ENCODE data around the gene ABCB10. TPM values are rescaled to one million over a fixed set of nuclear protein-coding genes. Genes with fewer than 3 reads are reported as not detected.

The ABCB10 gene
- total and polyA plus RNA-seq, 4 donors: 6.2 to 190 (median 11.5) TPM

DNA sequence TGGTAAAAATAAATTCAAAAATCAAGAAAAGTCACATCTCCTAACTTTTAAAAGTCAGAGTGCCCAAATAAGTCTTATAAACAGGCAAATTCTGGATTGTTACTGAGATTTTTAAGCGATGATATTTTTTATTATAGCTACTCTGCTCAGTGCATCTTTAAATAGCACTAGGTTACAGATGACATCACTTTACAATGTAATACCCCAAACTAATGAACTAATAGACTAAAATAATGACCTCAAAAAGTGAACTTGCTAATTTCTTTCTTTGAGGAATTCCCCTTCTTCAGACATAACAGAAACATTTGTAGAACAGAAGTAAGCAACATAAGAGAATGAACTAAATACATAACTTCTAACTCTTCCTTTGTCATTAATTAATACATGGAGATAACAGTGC, 91.6 kb downstream of the ABCB10 start:
- peaks cover 16 to 72% (median 43%) of the 10 kb centered on the region in 4 donors for H3K36me3 ChIP-seq (ENCODE audit: control insufficient read depth in 4 of 4, insufficient read depth in 3 of 4, low read depth in 1 of 4, low read length in 3 of 4)

More for the DNA sequence above, 91.6 kb downstream of the ABCB10 start:
- WGBS: 96% methylated on average over 1 of the region's 1 CpG
- no peaks in the 10 kb centered on the region for H3K9me3 ChIP-seq (ENCODE audit: control insufficient read depth in 4 of 4, low read length in 3 of 4)
- DNase-seq (ENCODE audit: low spot score): no peak
- no peak overlapping the region for H3K9ac ChIP-seq (ENCODE audit: low read depth in 1 of 2, low read length in 2 of 2)
- H3K4me3 ChIP-seq (ENCODE audit: low read depth in 1 of 3, low read length in 3 of 3): no peak overlapping the region
- TF ChIP-seq ATF3 (IDR thresholded peaks at IDR 0.05): no peak
- no peak for TF ChIP-seq GABPA (IDR thresholded peaks at IDR 0.05 in 1 of 2, conservative IDR thresholded peaks at IDR 0.05 in 1 of 2)
- TF ChIP-seq FOXA1 (IDR thresholded peaks at IDR 0.05): no peak
- H3K4me1 ChIP-seq (ENCODE audit: control insufficient read depth in 4 of 4, insufficient read depth in 4 of 4, low read length in 3 of 4): no peaks in the 10 kb centered on the region
- H3K27ac ChIP-seq (ENCODE audit: low read depth in 1 of 2, low read length in 2 of 2): no peak overlapping the region
- H3K27me3 ChIP-seq (ENCODE audit: control insufficient read depth in 4 of 4, insufficient read depth in 4 of 4, low read length in 3 of 4): no peaks in the 10 kb centered on the region

Small RNAs within 50 kb of the gene (small RNA-seq; reads per million reads assigned to genes)
- gene HMGN2P19 (not detected), gene RNA5SP78 (not detected), gene RNU4-21P (not detected)

Other genes with a start within 250 kb of the ABCB10 start
- 1 to 10 TPM; 1.6 to 4.6 TPM for gene CCSAP, start 215.7 kb downstream of the ABCB10 start, total RNA-seq
- gene CCSAP, start 215.7 kb downstream of the ABCB10 start, polyA plus RNA-seq: 1 to 10 TPM in 1 of 2 donors, under 1 TPM in 1; 0.77 to 1.8 TPM
- under 1 TPM; 0.08 to 0.33 TPM for gene ACTA1, start 124.6 kb downstream of the ABCB10 start, total RNA-seq
- under 1 TPM in 1 of 2 donors, not detected in 1; 0.06 TPM for gene ACTA1, start 124.6 kb downstream of the ABCB10 start, polyA plus RNA-seq
- 10 to 100 TPM; 13.8 to 22.7 TPM for gene NUP133, start 50.4 kb downstream of the ABCB10 start, total RNA-seq
- 1 to 10 TPM; 5.7 to 7.0 TPM for gene NUP133, start 50.4 kb downstream of the ABCB10 start, polyA plus RNA-seq
- gene TAF5L, start 67.4 kb upstream of the ABCB10 start, total RNA-seq: 10 to 100 TPM; 12.0 to 16.2 TPM
- 1 to 10 TPM; 1.8 to 8.9 TPM for gene TAF5L, start 67.4 kb upstream of the ABCB10 start, polyA plus RNA-seq
- 10 to 100 TPM in 1 of 2 donors, 1 to 10 TPM in 1; 9.9 to 10.5 TPM for gene URB2, start 67.5 kb upstream of the ABCB10 start, total RNA-seq
- gene URB2, start 67.5 kb upstream of the ABCB10 start, polyA plus RNA-seq: 1 to 10 TPM; 1.2 to 2.6 TPM